ENCODE data around the gene JARID2. TPM values are rescaled to one million over a fixed set of nuclear protein-coding genes. Genes with fewer than 3 reads are reported as not detected.
A peak's percentile ranks its signal among the peaks of the same experiment; 100 is the strongest.

Gene JARID2
- total and polyA plus RNA-seq, 9 of the 15 experiments (the other 6 are each of a cell fraction or from before 2014, with no cell fraction given), result 5.0 to 29.0 (median 15.6) TPM

- TF ChIP-seq VEZF1 (CRISPR knock-in tag; IDR thresholded peaks at IDR 0.05) (peak; percentile 28; the same call in 1 of the 2 replicates), DMBX1 (CRISPR knock-in tag; IDR thresholded peaks at IDR 0.05; ENCODE audit: borderline replicate concordance) (peak; percentile 39; the same call in 1 of the 2 replicates), BCL6 (CRISPR knock-in tag; IDR thresholded peaks at IDR 0.05) (no peak), EP400 (IDR thresholded peaks at IDR 0.05) (peak; percentile 53; the same call in 1 of the 2 replicates), MNT (conservative IDR thresholded peaks at IDR 0.05) (peak; percentile 56 to 58; a peak in 3 of 4 replicates), ZSCAN29 (IDR thresholded peaks at IDR 0.05) (0 out of 2 replicates have a peak, but pooled peaks have one; percentile 42), LEF1 (IDR thresholded peaks at IDR 0.05) (0 out of 2 replicates have a peak, but pooled peaks have one; percentile 18), ZNF197 (CRISPR knock-in tag; IDR thresholded peaks at IDR 0.05; ENCODE audit: low read depth) (no peak), DACH1 (IDR thresholded peaks at IDR 0.05; ENCODE audit: partially characterized antibody) (no peak), GATA2 (CRISPR knock-in tag; IDR thresholded peaks at IDR 0.05) (peak; percentile 64; the same call in 1 of the 2 replicates), RAD21 (CRISPR knock-in tag; conservative IDR thresholded peaks at IDR 0.05 in 1 of 2, IDR thresholded peaks at IDR 0.05 in 1 of 2) (peak; percentile 58 to 74), KAT8 (IDR thresholded peaks at IDR 0.05; ENCODE audit: low read depth) (no peak), ZKSCAN1 (IDR thresholded peaks at IDR 0.05; ENCODE audit: low read depth, low read length) (0 out of 2 replicates have a peak, but pooled peaks have one; percentile 32), ZBTB43 (CRISPR knock-in tag; IDR thresholded peaks at IDR 0.05) (0 out of 2 replicates have a peak, but pooled peaks have one; percentile 47), BRD9 (IDR thresholded peaks at IDR 0.05; ENCODE audit: low read depth, partially characterized antibody) (peak; percentile 69), MCM3 (IDR thresholded peaks at IDR 0.05) (no peak), ZNF449 (CRISPR knock-in tag; IDR thresholded peaks at IDR 0.05) (no peak), THRB (CRISPR knock-in tag; conservative IDR thresholded peaks at IDR 0.05) (0 out of 2 replicates have a peak, but pooled peaks have one; percentile 32), NFRKB (IDR thresholded peaks at IDR 0.05; ENCODE audit: low read depth) (0 out of 2 replicates have a peak, but pooled peaks have one; percentile 24), ZZZ3 (IDR thresholded peaks at IDR 0.05) (no peak), SMARCA4 (IDR thresholded peaks at IDR 0.05) (peak; percentile 72; the same call in 1 of the 2 replicates), BHLHE40 (IDR thresholded peaks at IDR 0.05; ENCODE audit: low read length) (peak; percentile 58), RFX1 (IDR thresholded peaks at IDR 0.05) (no peak)
These were observed 81.4 kb downstream of the JARID2 start (continued) for GRCh38 chr6:15327271-15327670.

Measured in K562 (cell line).